Measurements from ENCODE around the gene CDKL4. TPM values are rescaled to one million over a fixed set of nuclear protein-coding genes. Genes with fewer than 3 reads are reported as not detected.
"Not testable (repeated sequence)": the region's sequence is repeated elsewhere in the genome, so short reads cannot be mapped to it uniquely, and the experiment has no call there.

Gene CDKL4
- polyA plus RNA-seq, 6 donors from 2014 or later: not detected

GRCh38 chr2:39223909-39224308 is 19.9 kb downstream of the CDKL4 start:
- H3K36me3 Mint-ChIP-seq: no peaks in the 10 kb centered on the region
- no peak overlapping the region for H3K27ac Mint-ChIP-seq

GRCh38 chr2:39221459-39221858 is 22.3 kb downstream of the CDKL4 start:
- Mint-ChIP-seq H3K27ac (no peak overlapping the region), H3K36me3 (no peaks in the 10 kb centered on the region), H3K4me3 (no peak overlapping the region), H3K9me3 (no peaks in the 10 kb centered on the region), H3K27me3 (no peaks in the 10 kb centered on the region), H3K4me1 (peaks cover 2 to 8% (median 6%) of the 10 kb centered on the region in 3 donors)
- no peak for ATAC-seq (ENCODE audit: low read depth in 2 of 2)
- DNase-seq: no peak

More at GRCh38 chr2:39223909-39224308, 19.9 kb downstream of the CDKL4 start:
- H3K9me3 Mint-ChIP-seq: no peaks in the 10 kb centered on the region
- ATAC-seq (ENCODE audit: low read depth in 2 of 2) (no peak), DNase-seq (no peak)
- H3K4me3 Mint-ChIP-seq: no peak overlapping the region
- H3K27me3 Mint-ChIP-seq: no peaks in the 10 kb centered on the region
- H3K4me1 Mint-ChIP-seq: peaks cover 11 to 16% (median 13%) of the 10 kb centered on the region in 3 donors

GRCh38 chr2:39220136-39220535 is 23.6 kb downstream of the CDKL4 start:
- ATAC-seq (ENCODE audit: low read depth in 2 of 2) (no peak), DNase-seq (no peak)
- Mint-ChIP-seq H3K27me3 (no peaks in the 10 kb centered on the region), H3K36me3 (no peaks in the 10 kb centered on the region), H3K4me3 (no peak overlapping the region), H3K9me3 (no peaks in the 10 kb centered on the region), H3K4me1 (peaks cover 2 to 11% (median 6%) of the 10 kb centered on the region in 3 donors), H3K27ac (no peak overlapping the region)

- Mint-ChIP-seq H3K9me3 (peaks cover 0 to 2% (median 0%) of the 10 kb centered on the region in 7 donors), H3K36me3 (no peaks in the 10 kb centered on the region), H3K4me1 (peaks cover 2 to 11% (median 6%) of the 10 kb centered on the region in 3 donors), H3K27me3 (no peaks in the 10 kb centered on the region), H3K4me3 (no peak overlapping the region), H3K27ac (peak overlapping the region in 1 of 6 donors; percentile 74)
- DNase-seq (no peak), ATAC-seq (ENCODE audit: low read depth in 2 of 2) (no peak)
Observed at GRCh38 chr2:39218391-39218790, 25.4 kb downstream of the CDKL4 start.

GRCh38 chr2:39217192-39217550 is 26.6 kb downstream of the CDKL4 start:
- no peak overlapping the region for H3K4me3 Mint-ChIP-seq
- no peaks in the 10 kb centered on the region for H3K27me3 Mint-ChIP-seq
- peaks cover 2 to 11% (median 6%) of the 10 kb centered on the region in 3 donors for H3K4me1 Mint-ChIP-seq
- H3K27ac Mint-ChIP-seq: peak overlapping the region in 1 of 6 donors; percentile 11
- DNase-seq: no peak
- H3K36me3 Mint-ChIP-seq: no peaks in the 10 kb centered on the region
- no peak for ATAC-seq (ENCODE audit: low read depth in 2 of 2)
- H3K9me3 Mint-ChIP-seq: peaks cover 0 to 4% (median 0%) of the 10 kb centered on the region in 7 donors

GRCh38 chr2:39216346-39217191 is 27.2 kb downstream of the CDKL4 start:
- H3K4me3 Mint-ChIP-seq: no peak overlapping the region
- no peaks in the 10 kb centered on the region for H3K36me3 Mint-ChIP-seq
- no peaks in the 10 kb centered on the region for H3K27me3 Mint-ChIP-seq
- peak overlapping the region in 3 of 6 donors; percentile 51 to 67 (median 64) for H3K27ac Mint-ChIP-seq
- H3K9me3 Mint-ChIP-seq: peaks cover 0 to 4% (median 0%) of the 10 kb centered on the region in 7 donors
- no peak for DNase-seq
- no peak for ATAC-seq (ENCODE audit: low read depth in 2 of 2)
- H3K4me1 Mint-ChIP-seq: peaks cover 2 to 11% (median 6%) of the 10 kb centered on the region in 3 donors

- H3K4me1 Mint-ChIP-seq: peaks cover 2 to 11% (median 6%) of the 10 kb centered on the region in 3 donors
- DNase-seq: no peak
- no peaks in the 10 kb centered on the region for H3K36me3 Mint-ChIP-seq
- ATAC-seq (ENCODE audit: low read depth in 2 of 2): no peak
- no peaks in the 10 kb centered on the region for H3K27me3 Mint-ChIP-seq
- no peak overlapping the region for H3K4me3 Mint-ChIP-seq
- no peak overlapping the region for H3K27ac Mint-ChIP-seq
- peaks cover 0 to 4% (median 0%) of the 10 kb centered on the region in 7 donors for H3K9me3 Mint-ChIP-seq
Observed at GRCh38 chr2:39215545-39215944, 28.2 kb downstream of the CDKL4 start.

GRCh38 chr2:39213015-39213414 is 30.8 kb downstream of the CDKL4 start:
- peaks cover 2 to 11% (median 6%) of the 10 kb centered on the region in 3 donors for H3K4me1 Mint-ChIP-seq
- no peak for DNase-seq
- H3K27ac Mint-ChIP-seq: no peak overlapping the region
- H3K4me3 Mint-ChIP-seq: no peak overlapping the region
- no peaks in the 10 kb centered on the region for H3K27me3 Mint-ChIP-seq
- H3K9me3 Mint-ChIP-seq: peaks cover 0 to 4% (median 0%) of the 10 kb centered on the region in 7 donors
- no peaks in the 10 kb centered on the region for H3K36me3 Mint-ChIP-seq
- ATAC-seq (ENCODE audit: low read depth in 2 of 2): no peak

- H3K4me3 Mint-ChIP-seq: no peak overlapping the region
- peak overlapping the region in 1 of 6 donors; percentile 94 for H3K27ac Mint-ChIP-seq
- no peaks in the 10 kb centered on the region for H3K4me1 Mint-ChIP-seq
- DNase-seq (no peak), ATAC-seq (ENCODE audit: low read depth in 2 of 2) (no peak)
- no peaks in the 10 kb centered on the region for H3K36me3 Mint-ChIP-seq
- peaks cover 0 to 4% (median 0%) of the 10 kb centered on the region in 7 donors for H3K9me3 Mint-ChIP-seq
- H3K27me3 Mint-ChIP-seq: no peaks in the 10 kb centered on the region
Observed at GRCh38 chr2:39210846-39211245, 32.9 kb downstream of the CDKL4 start.

- peaks cover 3 to 19% (median 16%) of the 10 kb centered on the region in 7 donors for H3K9me3 Mint-ChIP-seq
- no peaks in the 10 kb centered on the region for H3K4me1 Mint-ChIP-seq
- H3K27me3 Mint-ChIP-seq: peaks cover 0 to 6% (median 0%) of the 10 kb centered on the region in 3 donors
- H3K27ac Mint-ChIP-seq: no peak overlapping the region
- DNase-seq (no peak), ATAC-seq (ENCODE audit: low read depth in 2 of 2) (no peak)
- peaks cover 0 to 10% of the 10 kb centered on the region in 2 donors for H3K36me3 Mint-ChIP-seq
- H3K4me3 Mint-ChIP-seq: no peak overlapping the region
Observed at GRCh38 chr2:39203382-39203781, 40.4 kb downstream of the CDKL4 start.

- peaks cover 3 to 21% (median 16%) of the 10 kb centered on the region in 7 donors for H3K9me3 Mint-ChIP-seq
- no peak overlapping the region for H3K27ac Mint-ChIP-seq
- DNase-seq (no peak), ATAC-seq (ENCODE audit: low read depth in 2 of 2) (no peak)
- H3K4me3 Mint-ChIP-seq: no peak overlapping the region
- H3K4me1 Mint-ChIP-seq: no peaks in the 10 kb centered on the region
- peaks cover 0 to 6% (median 0%) of the 10 kb centered on the region in 3 donors for H3K27me3 Mint-ChIP-seq
- peaks cover 0 to 11% of the 10 kb centered on the region in 2 donors for H3K36me3 Mint-ChIP-seq
Observed at GRCh38 chr2:39202639-39203369, 41.0 kb downstream of the CDKL4 start.

- not testable (repeated sequence) for ATAC-seq (ENCODE audit: low read depth in 2 of 2); DNase-seq; H3K27me3 Mint-ChIP-seq; H3K4me3 Mint-ChIP-seq; H3K4me1 Mint-ChIP-seq
- Mint-ChIP-seq H3K36me3 (peaks cover 0 to 26% of the 10 kb centered on the region in 2 donors), H3K27ac (peak overlapping the region in 1 of 6 donors; percentile 67), H3K9me3 (peaks cover 3 to 38% (median 26%) of the 10 kb centered on the region in 7 donors)
Observed at GRCh38 chr2:39197003-39197402, 46.8 kb downstream of the CDKL4 start.

- Mint-ChIP-seq H3K4me1 (no peaks in the 10 kb centered on the region), H3K36me3 (peaks cover 0 to 26% of the 10 kb centered on the region in 2 donors), H3K27me3 (peaks cover 0 to 6% (median 0%) of the 10 kb centered on the region in 3 donors), H3K4me3 (no peak overlapping the region), H3K27ac (no peak overlapping the region), H3K9me3 (peaks cover 3 to 31% (median 22%) of the 10 kb centered on the region in 7 donors)
- no peak for ATAC-seq (ENCODE audit: low read depth in 2 of 2)
- no peak for DNase-seq
Observed at GRCh38 chr2:39194686-39195085, 49.1 kb downstream of the CDKL4 start.

Data from naive B cell (primary cell).